ENCODE data around the gene COL5A1.
"Not testable (repeated sequence)": the region's sequence is repeated elsewhere in the genome, so short reads cannot be mapped to it uniquely, and the experiment has no call there.

The COL5A1 gene

DNA sequence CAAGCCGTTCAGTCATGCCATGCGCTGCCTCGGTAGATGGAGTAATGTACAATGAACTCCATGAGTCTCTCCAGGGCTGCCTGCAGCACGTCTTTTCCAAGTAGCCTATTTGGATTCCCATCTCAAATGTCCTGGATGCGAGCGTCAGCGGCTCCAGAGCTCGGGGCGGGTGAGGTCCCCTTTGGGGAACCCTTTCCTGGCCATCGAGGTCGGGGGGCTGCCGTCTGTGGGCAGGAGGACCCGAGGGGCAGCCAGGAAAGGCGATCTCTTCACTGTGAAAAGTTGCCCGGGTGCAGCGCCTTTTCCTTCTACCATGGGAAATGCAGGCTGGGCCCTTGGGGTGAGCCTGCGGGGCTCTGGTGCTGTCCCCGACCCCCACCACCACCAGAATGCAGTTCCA lies 202.1 kb downstream of the COL5A1 start:
- DNase-seq: no peak

DNA sequence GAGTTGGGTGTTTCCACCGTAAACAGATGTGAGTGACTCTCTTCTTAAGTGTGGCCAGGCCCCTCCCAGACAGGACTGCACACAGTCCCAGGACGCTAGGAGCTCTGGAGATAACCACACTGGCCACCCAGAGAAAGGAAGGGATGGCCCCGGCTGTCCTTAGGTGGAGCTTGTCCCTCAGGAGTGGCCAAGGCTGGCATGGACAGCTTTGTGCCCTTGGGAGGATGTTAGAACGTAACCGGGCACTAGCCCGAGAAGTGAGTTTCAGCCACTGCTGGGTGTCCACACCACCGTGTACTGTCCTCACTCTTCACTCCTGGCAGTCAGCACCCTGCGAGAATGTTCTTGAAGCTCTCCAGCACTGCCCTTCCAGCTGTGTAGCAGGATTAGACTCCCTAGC lies 203.2 kb downstream of the COL5A1 start:
- DNase-seq: no peak

DNA sequence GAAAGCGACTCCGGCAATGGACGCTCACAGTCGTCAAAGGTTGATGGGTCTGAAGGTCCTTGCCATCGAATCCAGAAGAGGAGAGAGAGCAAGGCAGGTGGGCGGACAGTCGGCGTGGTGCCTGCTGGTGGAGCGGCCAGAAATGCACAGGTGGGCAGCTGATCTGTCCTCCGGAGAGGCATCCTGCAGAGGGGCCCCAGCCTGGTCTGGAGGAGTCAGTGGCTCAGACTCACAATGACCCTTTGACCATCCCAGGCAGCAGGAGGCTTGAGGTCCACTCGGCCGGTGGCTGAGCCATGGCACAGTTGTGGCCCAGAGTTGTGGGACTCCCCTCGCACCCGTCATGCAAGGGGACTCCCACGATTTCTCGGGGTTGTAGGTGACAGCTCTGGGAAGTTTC lies 204.6 kb downstream of the COL5A1 start:
- DNase-seq: no peak

DNA sequence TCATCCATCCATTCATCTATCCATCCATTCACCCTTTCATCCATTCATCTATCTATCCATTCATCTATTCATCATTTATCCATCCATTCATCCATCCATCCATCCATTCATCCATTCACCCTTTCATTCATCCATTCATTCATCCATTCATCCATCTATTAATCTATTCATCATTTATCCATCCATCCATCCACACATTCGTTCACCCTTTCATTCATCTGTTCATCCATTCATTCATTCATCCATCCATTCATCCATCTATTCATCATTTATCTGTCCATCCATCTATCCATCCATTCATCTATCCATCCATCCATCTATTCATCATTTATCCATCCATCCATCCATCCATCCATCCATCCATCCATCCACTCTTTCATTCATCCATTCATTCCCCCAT lies 205.1 kb downstream of the COL5A1 start:
- DNase-seq: no peak

DNA sequence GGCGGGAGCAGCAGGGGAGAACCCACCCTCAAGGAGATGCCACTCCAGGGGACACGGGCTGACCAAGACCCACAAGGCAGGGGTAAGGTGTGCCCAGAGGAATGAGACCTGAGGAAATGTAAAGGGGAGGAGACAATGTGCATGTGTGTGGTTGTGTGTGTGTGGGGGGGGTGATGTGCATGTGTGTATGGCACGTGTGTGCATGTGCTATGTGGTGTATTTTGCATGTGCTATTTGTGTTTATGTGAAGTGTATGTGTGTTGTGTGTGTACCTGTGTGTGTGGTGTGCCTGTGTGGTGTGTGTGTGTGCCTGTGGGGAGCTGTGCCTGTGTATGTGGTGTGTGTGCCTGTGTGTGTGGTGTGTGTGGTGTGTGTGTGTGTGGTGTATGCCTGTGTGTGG lies 205.5 kb downstream of the COL5A1 start:
- DNase-seq: no peak

DNA sequence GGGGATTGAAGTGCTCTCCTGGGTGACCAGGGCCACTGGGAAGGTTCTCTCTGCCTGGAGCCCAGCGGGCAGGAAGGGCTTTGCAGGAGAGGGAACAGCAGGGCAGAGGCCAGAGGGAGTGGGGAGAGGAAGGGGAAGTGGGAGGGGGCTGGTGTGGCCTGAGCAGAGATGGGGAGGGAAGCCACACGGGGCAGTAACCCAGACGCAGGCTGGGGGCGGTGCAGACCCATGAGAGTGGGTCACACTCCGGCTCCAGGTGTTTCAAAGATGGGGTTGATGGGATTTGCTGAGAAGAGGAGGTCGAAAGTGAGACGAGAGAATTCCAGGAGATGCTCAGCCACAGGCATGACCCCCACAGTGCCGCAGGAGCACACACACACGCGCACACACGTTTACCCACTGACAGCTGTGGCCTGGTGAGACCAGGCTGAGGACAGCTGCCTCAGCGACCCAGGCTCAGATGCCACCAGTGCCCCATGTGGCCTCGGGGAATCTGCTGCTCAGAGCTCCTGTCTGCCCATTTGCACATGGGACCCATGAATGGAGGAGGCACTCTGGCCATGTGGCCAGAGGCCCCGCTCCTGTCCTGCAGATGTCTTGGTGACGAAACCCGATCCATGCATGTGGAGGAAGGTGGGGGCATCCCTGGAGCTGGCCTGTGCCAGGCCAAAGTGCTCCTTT lies 206.3 kb downstream of the COL5A1 start:
- no peak for DNase-seq

DNA sequence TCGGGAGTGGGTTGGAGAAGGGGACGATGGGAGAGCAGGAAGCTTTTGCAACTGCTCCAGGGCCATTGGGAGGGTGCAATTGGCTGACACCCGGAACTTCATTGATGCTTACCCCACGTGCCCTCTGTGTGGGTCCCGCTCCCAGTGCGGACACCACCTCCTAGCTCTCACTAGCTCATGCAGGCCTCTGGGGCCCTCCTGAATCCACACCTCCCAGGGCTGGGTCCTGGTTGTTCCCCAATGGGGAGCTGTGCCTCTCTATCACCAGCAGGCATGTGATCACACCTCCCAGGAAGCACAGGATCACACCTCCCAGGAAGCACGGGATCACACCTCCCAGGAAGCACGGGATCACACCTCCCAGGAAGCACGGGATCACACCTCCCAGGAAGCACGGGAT lies 206.9 kb downstream of the COL5A1 start:
- no peak for DNase-seq

DNA sequence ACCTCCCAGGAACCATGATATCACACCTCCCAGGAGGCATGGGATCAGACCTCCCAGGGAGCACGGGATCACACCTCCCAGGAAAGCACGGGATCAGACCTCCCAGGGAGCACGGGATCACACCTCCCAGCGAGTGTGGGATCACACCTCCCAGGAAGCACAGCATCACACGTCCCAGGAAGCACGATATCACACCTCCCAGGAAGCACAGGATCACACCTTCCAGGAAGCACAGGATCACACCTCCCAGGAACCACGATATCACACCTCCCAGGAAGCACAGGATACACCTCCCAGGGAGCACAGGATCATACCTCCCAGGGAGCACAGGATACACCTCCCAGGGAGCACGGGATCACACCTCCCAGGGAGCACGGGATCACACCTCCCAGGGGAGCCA lies 209.0 kb downstream of the COL5A1 start:
- DNase-seq: no peak

DNA sequence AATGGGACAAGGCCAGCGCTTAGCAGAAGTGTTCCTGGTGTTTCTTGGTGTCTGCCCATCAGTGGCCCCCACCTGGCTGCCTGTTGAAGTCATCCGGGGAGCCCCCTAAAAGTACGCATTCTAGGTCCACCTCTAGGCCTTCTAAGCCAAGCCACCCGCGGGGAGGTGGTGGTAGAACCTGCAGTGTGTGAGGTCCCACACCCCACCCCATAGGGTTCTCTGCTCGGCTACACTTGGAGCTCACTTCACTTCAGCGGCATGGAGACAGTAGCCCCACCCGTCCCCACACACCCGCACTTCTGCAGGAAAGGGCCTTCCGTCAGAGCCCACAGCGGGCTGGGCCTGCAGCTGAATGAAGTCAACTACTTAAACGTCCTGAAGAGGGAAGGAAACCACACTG lies 209.4 kb downstream of the COL5A1 start:
- DNase-seq: no peak

DNA sequence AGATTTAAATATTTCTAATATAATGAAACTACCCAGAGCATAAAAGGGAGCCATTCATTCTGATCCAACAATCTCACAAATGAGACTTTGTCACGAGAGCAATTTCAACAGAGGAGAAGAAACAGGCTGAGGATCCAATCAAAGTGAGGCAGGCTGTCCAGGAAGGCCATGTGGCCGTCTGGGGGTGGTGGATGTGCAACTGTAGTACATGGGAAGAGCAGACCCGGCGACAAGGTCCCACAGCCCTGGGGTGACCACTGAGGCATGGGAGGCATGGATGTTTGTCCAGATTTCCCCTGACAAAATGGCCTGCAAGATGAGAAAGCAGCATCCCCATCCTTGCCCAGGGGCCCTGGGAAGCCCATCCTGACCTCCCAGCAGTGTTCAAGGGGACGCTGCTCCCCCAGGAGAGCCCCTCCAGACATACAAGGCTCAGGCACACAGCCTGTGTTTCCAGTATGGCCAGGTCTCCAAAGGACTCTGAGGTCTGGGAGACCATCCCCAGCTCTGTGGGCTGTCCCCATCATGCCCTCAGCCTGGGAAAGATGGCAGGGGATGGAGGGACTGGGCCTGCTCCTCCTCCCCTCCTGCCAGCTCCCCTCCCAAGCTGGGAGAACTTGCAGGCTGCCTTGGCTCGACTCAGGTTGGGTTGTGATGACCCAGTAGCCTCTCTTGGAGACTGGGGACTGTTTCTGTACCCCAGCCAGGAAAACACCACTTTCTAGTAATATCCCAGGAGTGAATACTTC lies 211.5 kb downstream of the COL5A1 start:
- DNase-seq: no peak

DNA sequence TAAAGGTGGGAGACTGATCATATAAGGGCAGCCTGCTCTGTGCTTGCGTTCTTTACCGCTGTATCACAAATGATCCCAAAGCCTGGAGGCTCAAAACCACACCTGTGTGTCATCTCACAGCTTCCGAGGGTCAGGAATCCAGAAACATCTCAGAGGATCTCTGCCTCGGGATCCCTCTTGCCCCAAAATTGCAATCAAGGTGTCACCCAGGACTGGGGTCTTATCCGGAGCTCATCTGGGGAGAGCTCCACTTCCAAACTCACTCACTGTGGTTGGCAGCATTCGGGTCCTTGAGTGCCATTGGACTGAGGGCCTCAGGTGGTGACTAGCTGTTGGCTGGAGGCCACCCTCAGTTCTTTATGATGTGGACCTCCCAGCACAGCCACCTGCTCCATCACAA lies 212.3 kb downstream of the COL5A1 start:
- DNase-seq: no peak

DNA sequence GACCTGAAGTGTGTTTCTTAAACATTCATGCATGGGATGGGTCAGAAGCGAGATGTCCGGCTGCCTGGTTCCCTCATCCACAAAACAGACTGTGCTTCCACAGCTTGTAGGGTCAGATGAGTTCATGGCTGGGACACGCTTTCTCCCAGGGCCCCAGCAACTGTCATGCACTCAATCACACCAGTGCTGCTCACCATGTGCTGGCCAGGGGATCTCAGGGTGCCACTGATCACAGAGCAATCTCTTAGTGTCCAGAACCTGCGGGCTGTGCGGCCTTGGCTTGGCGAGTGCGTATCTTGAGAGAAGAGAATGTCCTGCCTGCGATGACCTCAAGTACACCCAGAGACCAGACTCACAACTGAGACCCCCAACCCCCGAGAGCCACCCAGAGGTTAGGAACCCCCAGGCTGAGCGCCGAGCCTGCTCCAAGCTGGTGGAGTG lies 213.0 kb downstream of the COL5A1 start:
- no peak for DNase-seq

DNA sequence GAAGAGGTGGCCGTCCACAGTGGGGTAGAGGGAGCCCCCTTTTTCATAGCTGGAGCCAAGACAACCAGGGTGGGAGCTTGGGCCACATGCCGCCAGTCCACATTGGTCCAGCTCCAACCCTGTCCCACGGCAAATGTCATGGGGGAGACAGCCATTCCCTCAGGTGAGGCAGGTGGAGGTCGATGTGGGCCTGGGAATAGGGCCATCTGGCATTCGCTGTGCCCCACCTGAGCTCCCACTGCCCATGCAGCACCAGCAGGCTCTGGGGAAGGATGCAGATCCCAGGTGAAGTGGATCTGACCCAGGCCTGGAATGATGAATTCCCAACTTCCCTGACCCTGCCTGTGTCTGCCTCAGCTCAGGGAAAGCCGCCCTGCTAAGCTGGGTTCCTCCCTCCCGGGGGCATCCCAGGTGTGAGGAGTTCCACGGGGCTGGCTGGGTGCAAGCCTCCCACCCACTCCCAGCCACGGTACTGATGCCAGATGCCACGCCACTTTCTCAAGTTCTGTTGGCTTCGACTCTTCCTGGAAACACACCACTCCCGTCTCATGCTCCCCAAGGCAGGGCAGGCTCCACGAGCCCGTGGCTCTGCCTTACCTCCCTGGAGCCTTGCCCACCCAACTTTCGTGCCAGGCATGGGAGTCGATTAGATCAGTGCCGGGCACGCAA lies 213.8 kb downstream of the COL5A1 start:
- no peak for DNase-seq

DNA sequence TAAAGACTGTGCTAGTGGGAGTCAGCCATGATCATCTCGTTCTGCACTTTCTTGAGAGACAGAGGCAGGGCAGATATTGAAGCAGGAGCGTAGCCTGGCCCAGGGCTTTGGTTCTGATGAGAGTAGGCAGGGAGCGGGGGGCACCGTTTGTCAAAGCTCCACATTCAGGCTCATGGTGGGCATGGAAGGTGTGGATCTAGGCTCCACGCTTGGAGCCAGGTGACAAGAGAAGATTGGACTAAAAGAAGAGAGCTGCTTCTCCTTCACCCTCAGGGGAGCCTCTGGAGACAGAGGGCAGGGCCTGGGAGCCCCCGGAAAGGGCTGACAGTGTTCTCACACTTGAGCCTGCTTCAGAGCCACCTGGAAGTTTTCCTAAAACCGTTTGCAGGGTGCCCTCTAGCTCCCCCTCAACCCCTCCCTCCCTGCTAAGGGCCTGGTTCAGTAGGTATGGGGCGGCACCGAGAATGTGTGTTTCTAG lies 214.3 kb downstream of the COL5A1 start:
- DNase-seq: no peak

DNA sequence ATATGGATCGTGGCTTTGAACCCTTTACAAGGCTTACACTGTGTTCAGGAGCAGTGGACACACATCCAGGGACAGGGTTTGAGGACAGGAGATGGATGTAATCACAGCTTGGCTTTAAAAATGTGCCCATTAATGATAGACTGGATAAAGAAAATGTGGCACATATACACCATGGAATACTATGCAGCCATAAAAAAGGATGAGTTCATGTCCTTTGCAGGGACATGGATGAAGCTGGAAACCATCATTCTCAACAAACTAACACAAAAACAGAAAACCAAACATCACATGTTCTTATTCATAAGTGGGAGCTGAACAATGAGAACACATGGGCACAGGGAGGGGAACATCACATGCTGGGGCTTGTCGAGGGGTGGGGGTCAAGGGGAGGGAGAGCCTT lies 215.8 kb downstream of the COL5A1 start:
- DNase-seq: not testable (repeated sequence)

DNA sequence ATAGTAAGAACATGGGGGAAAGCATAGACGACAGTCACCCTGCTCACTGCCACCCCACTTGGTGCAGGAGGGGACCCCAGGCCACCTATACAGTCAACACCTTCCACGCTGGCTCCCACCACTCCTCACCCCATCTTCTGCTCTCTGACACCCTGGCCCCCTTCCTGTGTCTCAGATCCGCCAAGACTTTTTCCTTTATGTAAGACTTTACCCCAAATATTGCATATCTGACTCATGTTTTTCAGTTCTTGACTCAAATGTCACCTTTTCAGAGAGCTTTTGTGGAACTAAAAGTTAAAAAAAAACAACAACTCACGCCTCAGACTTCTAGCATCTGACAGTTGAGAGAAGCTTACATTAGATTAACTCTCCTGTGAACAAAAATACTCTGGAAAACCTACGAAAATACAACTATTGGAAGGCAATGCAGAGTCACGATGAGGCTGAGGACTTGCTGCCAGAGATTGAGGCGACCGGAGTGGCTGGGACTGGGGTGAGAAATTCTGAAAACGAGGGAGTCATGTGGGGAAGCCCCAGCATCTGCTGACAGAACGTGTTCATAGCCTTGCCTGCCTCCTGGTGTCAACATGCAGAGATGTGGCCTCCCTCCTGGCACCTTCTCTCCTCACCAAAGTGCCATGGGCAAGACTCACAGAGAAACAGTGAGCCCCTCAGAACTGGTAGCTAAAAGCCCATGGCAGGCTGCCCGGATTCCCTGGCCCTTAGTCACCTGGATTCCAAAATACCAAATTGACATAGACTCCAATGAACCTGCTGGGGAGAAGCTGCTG lies 216.6 kb downstream of the COL5A1 start:
- DNase-seq: no peak

DNA sequence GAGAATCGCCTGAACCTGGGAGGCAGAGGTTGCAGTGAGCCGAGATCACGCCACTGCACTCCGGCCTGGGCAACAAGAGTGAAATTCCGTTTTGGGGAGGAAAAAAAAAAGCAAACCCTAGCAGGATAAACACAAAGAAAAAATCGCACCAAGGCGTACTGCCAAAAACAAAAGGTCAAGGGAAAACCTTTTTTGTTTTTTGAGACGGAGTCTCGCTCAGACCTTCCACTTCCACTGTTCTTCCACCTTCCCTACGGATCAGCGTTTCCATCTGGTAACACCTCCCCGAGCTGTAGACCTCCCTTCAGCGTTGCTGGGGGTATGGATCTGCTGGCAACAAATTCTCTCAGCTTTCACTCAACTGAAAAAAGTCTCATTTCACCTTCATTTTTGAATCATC lies 218.9 kb downstream of the COL5A1 start:
- DNase-seq: no peak

DNA sequence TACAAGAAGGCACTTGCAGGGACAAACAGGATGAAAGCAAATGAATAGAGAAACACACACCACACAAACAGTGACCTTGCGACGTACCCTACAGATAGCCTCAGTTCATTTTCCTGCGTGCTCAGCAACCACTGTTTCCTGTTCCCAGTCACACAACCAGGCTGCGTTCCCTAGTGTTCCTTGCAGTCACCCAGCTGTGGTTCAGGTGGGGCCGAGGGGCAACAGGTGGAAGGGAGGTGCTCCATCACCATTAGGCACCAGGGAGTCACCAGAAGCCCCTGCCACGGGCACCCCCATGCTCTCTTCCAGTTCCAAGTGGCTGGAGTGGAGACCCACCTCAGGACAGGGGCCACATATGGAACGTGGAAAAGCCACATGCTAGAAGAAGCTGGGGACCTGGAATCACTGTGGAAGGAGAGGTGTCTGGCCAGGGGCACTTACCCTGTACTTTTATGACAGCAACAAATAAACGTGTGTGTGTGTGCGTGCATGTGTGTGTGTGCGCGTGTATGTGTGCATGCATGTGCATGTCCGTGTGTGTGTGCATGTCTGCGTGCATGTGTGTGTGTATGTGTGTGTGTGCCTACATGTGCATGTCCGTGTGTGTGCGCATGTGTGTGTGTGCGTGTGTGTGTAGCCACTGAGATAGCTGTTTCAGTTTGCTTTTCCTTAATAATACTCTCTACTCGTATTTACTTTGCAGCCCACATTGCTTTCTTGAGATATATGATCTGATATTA lies 220.2 kb downstream of the COL5A1 start:
- no peak for DNase-seq

DNA sequence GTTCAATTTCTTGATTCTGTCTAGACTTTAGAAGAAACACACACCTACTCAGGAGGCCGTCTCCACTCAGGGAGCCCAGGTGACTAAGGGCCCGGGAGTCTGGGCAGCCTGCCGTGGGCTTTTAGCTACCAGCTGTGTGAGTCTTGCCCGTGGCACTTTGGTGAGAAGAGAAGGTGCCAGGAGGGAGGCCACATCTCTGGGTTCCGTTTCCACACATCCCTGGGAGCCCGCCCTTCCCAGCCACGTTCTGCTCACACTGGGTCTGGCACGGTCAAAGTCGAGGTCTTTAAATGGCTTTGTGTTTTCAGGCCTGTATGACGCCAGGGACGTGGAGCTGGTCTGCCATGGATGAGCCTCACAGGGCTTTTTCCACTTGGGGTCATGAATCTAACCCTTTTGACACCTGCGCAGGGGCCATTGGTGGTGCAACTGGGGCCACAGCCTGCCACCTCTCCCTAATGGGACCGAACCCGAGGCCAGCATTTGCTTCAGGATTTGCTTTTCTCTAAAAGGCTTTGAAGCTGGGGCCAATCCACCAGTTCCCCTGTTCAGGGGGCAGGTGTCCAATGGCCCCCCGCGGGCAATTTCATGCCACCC lies 221.8 kb downstream of the COL5A1 start:
- DNase-seq: no peak

DNA sequence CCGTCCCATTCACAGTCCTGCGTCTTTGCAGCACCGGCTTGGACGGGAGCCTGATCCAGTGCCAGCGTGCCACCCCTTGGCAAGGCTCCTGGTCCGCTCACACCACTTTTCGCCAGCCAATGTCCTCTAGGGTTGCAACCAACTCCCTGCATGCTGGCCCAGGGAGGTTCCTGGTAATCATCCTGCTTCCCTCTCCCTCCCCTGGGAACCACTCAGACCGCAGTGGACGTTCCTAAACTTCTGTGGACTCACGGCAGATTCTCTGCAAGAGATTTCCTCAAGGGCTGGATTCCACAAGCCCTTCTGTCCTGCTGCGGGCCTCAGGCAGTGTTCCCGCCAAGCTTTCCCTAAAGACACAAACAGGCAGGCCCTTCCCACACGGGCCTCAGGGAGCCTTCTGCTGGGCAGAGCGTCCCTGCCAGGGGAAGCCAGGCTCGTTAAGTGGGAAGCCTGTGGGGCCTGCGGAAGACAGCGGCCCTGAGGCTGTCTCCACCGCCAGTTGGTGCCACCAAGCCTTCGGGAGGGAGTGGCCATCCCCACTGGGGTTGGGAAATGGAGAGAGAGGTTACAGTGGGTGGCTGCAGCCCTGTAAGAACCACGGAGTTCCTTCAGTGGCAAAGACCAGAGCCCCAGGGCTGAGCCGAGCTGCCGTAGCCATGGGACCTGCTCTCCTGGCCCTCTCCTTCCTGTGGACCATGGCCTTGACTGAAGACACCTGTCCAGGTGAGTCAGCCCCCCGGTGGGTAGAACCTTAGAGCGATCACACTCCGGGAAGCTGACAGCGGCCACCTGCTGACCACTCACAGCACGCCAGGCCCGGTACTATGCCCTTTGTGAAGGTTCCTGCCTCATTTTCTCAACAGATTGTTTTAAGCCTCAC lies 222.6 kb downstream of the COL5A1 start:
- DNase-seq: no peak

DNA sequence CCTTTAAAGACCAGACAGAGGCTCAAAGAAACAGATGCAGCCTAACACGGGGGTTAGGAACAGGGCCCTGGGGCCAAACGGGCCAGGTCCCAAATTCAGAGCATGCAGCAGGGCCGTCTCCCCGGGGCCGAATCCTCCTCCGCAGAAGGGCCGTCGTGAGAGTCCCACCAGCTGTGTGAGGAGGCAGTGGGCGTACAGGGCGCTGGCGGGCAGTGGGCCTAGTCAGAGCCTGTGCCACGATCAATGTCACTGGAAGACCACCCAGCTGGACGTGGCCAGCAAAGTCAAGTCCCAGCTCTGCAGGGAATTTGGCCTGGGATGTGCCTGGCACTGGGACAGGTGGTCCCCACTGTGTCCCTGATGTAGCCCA lies 223.2 kb downstream of the COL5A1 start:
- DNase-seq: no peak
